H9 (cell line): ENCODE measurements around the gene RAB31. TPM values are rescaled to one million over a fixed set of nuclear protein-coding genes. Genes with fewer than 3 reads are reported as not detected.
A peak's percentile ranks its signal among the peaks of the same experiment; 100 is the strongest.

Experiments used
- DNase-seq: peaks from one replicate; pipeline ENCODE4 v3.0.0-alpha.2; 2017
- H2AFZ ChIP-seq: one replicate; pipeline ENCODE4 v1.6.1; 2013; ENCODE audit warnings: mild to moderate bottlenecking, low read length, control low read depth, moderate library complexity
- H2AK5ac ChIP-seq: 2 replicates; pipeline ENCODE4 v1.6.1; 2013; ENCODE audit warnings: low read length, control low read depth, mixed read lengths; ENCODE audit not compliant: insufficient read length
- H2BK120ac ChIP-seq: one replicate; pipeline ENCODE4 v1.6.1; 2013; ENCODE audit warnings: low read depth, mild to moderate bottlenecking, low read length, control low read depth, inconsistent platforms; ENCODE audit not compliant: poor library complexity, severe bottlenecking
- H2BK12ac ChIP-seq: 2 replicates; pipeline ENCODE4 v1.6.1; 2013; ENCODE audit warnings: low read length, control low read depth, mixed read lengths, low read depth; ENCODE audit not compliant: insufficient read length
- H2BK15ac ChIP-seq: 2 replicates; pipeline ENCODE4 v1.6.1; 2013; ENCODE audit warnings: low read depth, low read length, control low read depth
- H2BK20ac ChIP-seq: one replicate; pipeline ENCODE4 v1.6.1; 2013; ENCODE audit warnings: low read depth, mild to moderate bottlenecking, low read length, control low read depth, inconsistent platforms; ENCODE audit not compliant: poor library complexity, severe bottlenecking
- H2BK5ac ChIP-seq: 2 replicates; pipeline ENCODE4 v1.6.1; 2013; ENCODE audit warnings: low read length, control low read depth, mixed read lengths; ENCODE audit not compliant: insufficient read length
- H3K14ac ChIP-seq: 2 replicates; pipeline ENCODE4 v1.6.1; 2013; ENCODE audit warnings: low read length, control low read depth; ENCODE audit not compliant: insufficient read depth
- H3K18ac ChIP-seq: 2 replicates; pipeline ENCODE4 v1.6.1; 2013; ENCODE audit warnings: low read depth, mild to moderate bottlenecking, mixed read lengths, low read length, control low read depth; ENCODE audit not compliant: insufficient read length
- H3K23ac ChIP-seq: 2 replicates; pipeline ENCODE4 v1.6.1; 2013; ENCODE audit warnings: low read length, control low read depth, mixed read lengths, low read depth; ENCODE audit not compliant: insufficient read length
- H3K23me2 ChIP-seq: 2 replicates; pipeline ENCODE4 v1.6.1; 2013; ENCODE audit warnings: low read depth, mild to moderate bottlenecking, mixed read lengths, low read length, control low read depth; ENCODE audit not compliant: insufficient read length, poor library complexity, severe bottlenecking
- H3K27ac ChIP-seq: 2 replicates; pipeline ENCODE4 v1.5.1; 2013; ENCODE audit warnings: low read length, control low read depth, mixed read lengths, low read depth; ENCODE audit not compliant: insufficient read length
- H3K27me3 ChIP-seq: 2 replicates; pipeline ENCODE4 v1.6.1; 2013; ENCODE audit warnings: low read length, control low read depth, inconsistent platforms; ENCODE audit not compliant: insufficient read depth
- H3K4ac ChIP-seq: 2 replicates; pipeline ENCODE4 v1.6.1; 2013; ENCODE audit warnings: low read depth, mild to moderate bottlenecking, control low read depth, inconsistent platforms, low read length, moderate library complexity
- H3K4me1 ChIP-seq: 2 replicates; pipeline ENCODE4 v1.6.1; 2013; ENCODE audit warnings: low read length, control low read depth, inconsistent platforms; ENCODE audit not compliant: insufficient read depth
- H3K4me2 ChIP-seq: 2 replicates; pipeline ENCODE4 v1.6.1; 2013; ENCODE audit warnings: low read length, control low read depth, mixed read lengths; ENCODE audit not compliant: insufficient read length, insufficient read depth
- H3K56ac ChIP-seq: 2 replicates; pipeline ENCODE4 v1.6.1; 2013; ENCODE audit warnings: low read depth, mild to moderate bottlenecking, mixed read lengths, low read length, control low read depth; ENCODE audit not compliant: insufficient read length
- H3K79me1 ChIP-seq: 2 replicates; pipeline ENCODE4 v1.6.1; 2013; ENCODE audit warnings: low read depth, mild to moderate bottlenecking, moderate library complexity, low read length, control low read depth, inconsistent platforms; ENCODE audit not compliant: insufficient read depth, poor library complexity, severe bottlenecking
- H3K79me2 ChIP-seq: 2 replicates; pipeline ENCODE4 v1.6.1; 2013; ENCODE audit warnings: low read length, control low read depth, inconsistent platforms; ENCODE audit not compliant: insufficient read depth
- H3K9ac ChIP-seq: 2 replicates; pipeline ENCODE4 v1.6.1; 2013; ENCODE audit warnings: low read length, control low read depth, mixed read lengths; ENCODE audit not compliant: insufficient read length; ENCODE audit errors: extremely low read depth
- H3K9me3 ChIP-seq: one replicate; pipeline ENCODE4 v1.6.1; 2013; ENCODE audit warnings: low read depth, low read length, inconsistent platforms; ENCODE audit not compliant: control insufficient read depth
- H3T11ph ChIP-seq: one replicate; pipeline ENCODE4 v1.6.1; 2013; ENCODE audit warnings: mild to moderate bottlenecking, low read length, control low read depth, inconsistent platforms
- H4K20me1 ChIP-seq: one replicate; pipeline ENCODE4 v1.6.1; 2013; ENCODE audit not compliant: control insufficient read depth, insufficient read length, insufficient read depth
- H4K5ac ChIP-seq: 2 replicates; pipeline ENCODE4 v1.6.1; 2013; ENCODE audit warnings: low read depth, mild to moderate bottlenecking, mixed read lengths, low read length, control low read depth; ENCODE audit not compliant: insufficient read length
- H4K8ac ChIP-seq: replicated peaks from 2 replicates; pipeline ENCODE4 v1.6.1; 2013; ENCODE audit warnings: low read length, control low read depth, mixed read lengths, low read depth; ENCODE audit not compliant: insufficient read length
- H4K91ac ChIP-seq: 2 replicates; pipeline ENCODE4 v1.6.1; 2013; ENCODE audit warnings: low read depth, mild to moderate bottlenecking, moderate library complexity, mixed read lengths, low read length, control low read depth; ENCODE audit not compliant: insufficient read length
- H3K27ac Mint-ChIP-seq, 3 experiments: 2 replicates in 2 of 3; 3 replicates in 1 of 3; pipeline ENCODE4 v1.8.0; 2020 to 2021; ENCODE audit warnings: mixed read lengths in 3 of 3, mild to moderate bottlenecking in 1 of 3, moderate library complexity in 1 of 3
- H3K27me3 Mint-ChIP-seq: 2 replicates; pipeline ENCODE4 v1.8.0; 2021; ENCODE audit warnings: low read depth, mild to moderate bottlenecking, moderate library complexity, mixed read lengths
- H3K36me3 Mint-ChIP-seq, 3 experiments: 2 replicates in 2 of 3; 3 replicates in 1 of 3; pipeline ENCODE4 v1.8.0; 2020 to 2021; ENCODE audit warnings: low read depth in 3 of 3, mixed read lengths in 3 of 3; ENCODE audit not compliant: insufficient read depth in 1 of 3
- H3K4me1 Mint-ChIP-seq, 2 experiments: 2 replicates each; pipeline ENCODE4 v1.8.0; 2020; ENCODE audit warnings: mixed read lengths in 2 of 2
- H3K4me3 Mint-ChIP-seq, 2 experiments: 2 replicates in 1 of 2; 3 replicates in 1 of 2; pipeline ENCODE4 v1.8.0; 2020 to 2021; ENCODE audit warnings: mild to moderate bottlenecking in 2 of 2, mixed read lengths in 2 of 2, moderate library complexity in 1 of 2
- H3K9me3 Mint-ChIP-seq, 2 experiments: 2 replicates in 1 of 2; 3 replicates in 1 of 2; pipeline ENCODE4 v1.8.0; 2020; ENCODE audit warnings: mild to moderate bottlenecking in 2 of 2, mixed read lengths in 2 of 2, moderate library complexity in 1 of 2
- WGBS: extraction: QIAGEN DNeasy Blood & Tissue Kit; methylation state at CpG from one replicate; pipeline ENCODE4 v1.1.7; 2013; ENCODE audit warnings: missing lambda C conversion rate, low lambda C conversion rate, mixed read lengths; ENCODE audit not compliant: insufficient read length; ENCODE audit errors: extremely low coverage; 5-methylcytosine and 5-hydroxymethylcytosine counted together
- total RNA-seq: library from RNA; stranded (reverse); gene quantifications from 2 replicates; pipeline ENCODE4 v1.2.1, GENCODE V29; 2021
- TF ChIP-seq, protein P1 (sequence below): fragments of 200-600 bp; sonication (generic); conservative IDR thresholded peaks from 3 replicates; pipeline ENCODE4 v1.8.0; 2021; ENCODE audit warnings: antibody characterized with exemption, mild to moderate bottlenecking

Gene RAB31
- total RNA-seq, 1 experiment from 2014 or later: 22.4 TPM

DNA sequence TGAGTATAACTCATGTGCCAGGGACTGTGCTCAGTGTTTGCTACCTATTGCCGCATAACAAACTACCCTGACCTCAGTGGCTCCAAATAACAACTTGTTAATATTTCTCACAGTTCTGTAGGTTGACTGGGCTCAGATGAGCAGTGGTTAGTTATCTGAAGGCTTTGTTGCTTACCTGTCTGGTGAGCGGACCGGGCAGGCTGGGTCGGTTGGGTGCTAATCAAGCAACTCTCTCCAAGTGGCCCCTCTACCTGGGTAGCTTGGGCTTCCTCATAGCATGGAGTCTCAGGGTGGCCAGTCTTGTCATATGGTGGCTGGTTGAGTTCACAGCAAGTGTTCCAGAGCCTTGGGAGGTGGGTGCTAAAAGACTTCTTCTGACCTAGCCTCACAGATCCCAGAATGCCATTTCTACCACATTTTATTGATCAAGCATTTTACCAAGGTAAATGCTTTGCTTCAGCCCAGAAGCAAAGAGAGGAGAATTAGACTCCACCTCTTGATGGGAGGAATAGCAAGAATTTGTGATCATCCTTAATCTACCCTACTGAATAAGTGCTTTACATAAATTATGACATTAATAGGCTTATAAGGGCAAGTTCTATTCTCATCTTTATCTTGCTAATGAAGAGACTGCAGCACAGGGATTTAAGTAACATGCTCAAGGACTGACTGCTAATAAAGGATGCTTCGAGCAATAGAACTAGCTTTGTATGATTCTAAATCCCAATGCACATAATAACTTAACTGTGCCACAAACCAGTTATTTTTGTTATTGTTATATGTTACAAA, 16.9 kb downstream of the RAB31 start:
- Histone ChIP-seq H2BK15ac (no peak overlapping the region), H3K4me1 (peaks cover 7% of the 10 kb centered on the region; the same call in 1 of the 2 replicates), H4K5ac (no peak overlapping the region), H3K27me3 (no peaks in the 10 kb centered on the region), H4K91ac (peak overlapping the region; percentile 73), H2BK120ac (no peak overlapping the region), H2AK5ac (no peak overlapping the region), H2BK5ac (no peak overlapping the region), H3K56ac (no peak overlapping the region), H3K18ac (no peak overlapping the region), H3K4ac (no peak overlapping the region), H3K27ac (no peak overlapping the region), H3K79me2 (no peaks in the 10 kb centered on the region), H3K23me2 (no peaks in the 10 kb centered on the region), H3K9me3 (no peaks in the 10 kb centered on the region), H4K20me1 (no peaks in the 10 kb centered on the region), H3K23ac (no peak overlapping the region), H2AFZ (no peak overlapping the region), H2BK12ac (no peak overlapping the region), H3K9ac (no peak overlapping the region), H3T11ph (no peak overlapping the region), H3K4me2 (no peak overlapping the region), H3K14ac (0 out of 2 replicates have a peak overlapping the region, but pooled peaks have one; percentile 6), H4K8ac (no peak overlapping the region), H3K79me1 (peaks cover 3% of the 10 kb centered on the region), H2BK20ac (no peak overlapping the region)
- Mint-ChIP-seq H3K4me1 (peaks cover 11 to 12% of the 10 kb centered on the region in 2 experiments), H3K4me3 (no peak overlapping the region), H3K27ac (no peak overlapping the region; a peak in 1 of 7 replicates), H3K36me3 (peaks cover 4 to 5% (median 4%) of the 10 kb centered on the region in 3 experiments), H3K9me3 (peaks cover 2 to 3% of the 10 kb centered on the region in 2 experiments; a peak in 4 of 5 replicates), H3K27me3 (no peaks in the 10 kb centered on the region)
- no CpG with 5 or more reads among the region's 5 CpGs for WGBS
- DNase-seq: no peak
- TF ChIP-seq, protein P1, sequence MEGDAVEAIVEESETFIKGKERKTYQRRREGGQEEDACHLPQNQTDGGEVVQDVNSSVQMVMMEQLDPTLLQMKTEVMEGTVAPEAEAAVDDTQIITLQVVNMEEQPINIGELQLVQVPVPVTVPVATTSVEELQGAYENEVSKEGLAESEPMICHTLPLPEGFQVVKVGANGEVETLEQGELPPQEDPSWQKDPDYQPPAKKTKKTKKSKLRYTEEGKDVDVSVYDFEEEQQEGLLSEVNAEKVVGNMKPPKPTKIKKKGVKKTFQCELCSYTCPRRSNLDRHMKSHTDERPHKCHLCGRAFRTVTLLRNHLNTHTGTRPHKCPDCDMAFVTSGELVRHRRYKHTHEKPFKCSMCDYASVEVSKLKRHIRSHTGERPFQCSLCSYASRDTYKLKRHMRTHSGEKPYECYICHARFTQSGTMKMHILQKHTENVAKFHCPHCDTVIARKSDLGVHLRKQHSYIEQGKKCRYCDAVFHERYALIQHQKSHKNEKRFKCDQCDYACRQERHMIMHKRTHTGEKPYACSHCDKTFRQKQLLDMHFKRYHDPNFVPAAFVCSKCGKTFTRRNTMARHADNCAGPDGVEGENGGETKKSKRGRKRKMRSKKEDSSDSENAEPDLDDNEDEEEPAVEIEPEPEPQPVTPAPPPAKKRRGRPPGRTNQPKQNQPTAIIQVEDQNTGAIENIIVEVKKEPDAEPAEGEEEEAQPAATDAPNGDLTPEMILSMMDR: no peak
